Adipose tissue (tissue), 3 donors: ENCODE measurements around the gene CORO1C. TPM values are rescaled to one million over a fixed set of nuclear protein-coding genes. Genes with fewer than 3 reads are reported as not detected.

ENCODE experiments used
- H3K27ac ChIP-seq: one replicate; pipeline ENCODE4 v1.5.1; 2013; ENCODE audit warnings: low read depth, low read length
- WGBS, 3 donors: extraction: QIAGEN DNeasy Blood & Tissue Kit; methylation state at CpG; one replicate each; pipeline ENCODE4 v1.1.7; 2013; 5-methylcytosine and 5-hydroxymethylcytosine counted together
- polyA plus RNA-seq, 3 donors: library from polyadenylated mRNA; stranded (reverse); fragments of 200-250 nt; gene quantifications; one replicate each; pipeline ENCODE4 v1.2.3, GENCODE V29; 2013
- donor health status: healthy with polysubstance abuse.
- donor health status: Bipolar disorder and iron deficiency.
- donor health status: healthy.

Gene CORO1C
- polyA plus RNA-seq, 3 donors = 11.6 to 72.0 (median 53.3) TPM

- H3K27ac ChIP-seq = no peak overlapping the region
- WGBS, 3 donors = 31 to 54% (median 40%) methylated on average over 1 of the region's 1 CpG
Measured at GRCh38 chr12:108709697-108710096, 21.6 kb downstream of the CORO1C start.

- WGBS, 3 donors = 59 to 88% (median 77%) methylated on average over 5 of the region's 5 CpGs
Measured at GRCh38 chr12:108704527-108704926, 26.8 kb downstream of the CORO1C start.

GRCh38 chr12:108702595-108703320 is 28.6 kb downstream of the CORO1C start:
- WGBS, 3 donors = 66 to 85% (median 68%) methylated on average over 10 of the region's 10 CpGs

More at GRCh38 chr12:108704527-108704926, 26.8 kb downstream of the CORO1C start:
- no peak overlapping the region for H3K27ac ChIP-seq

GRCh38 chr12:108701779-108702441 is 29.4 kb downstream of the CORO1C start:
- H3K27ac ChIP-seq = no peak overlapping the region
- WGBS, 3 donors = 29 to 57% (median 40%) methylated on average over 5 of the region's 5 CpGs

More at GRCh38 chr12:108702595-108703320, 28.6 kb downstream of the CORO1C start:
- no peak overlapping the region for H3K27ac ChIP-seq

- 68 to 91% (median 72%) methylated on average over 12 of the region's 12 CpGs for WGBS, 3 donors
- no peak overlapping the region for H3K27ac ChIP-seq
Measured at GRCh38 chr12:108700833-108701541, 30.3 kb downstream of the CORO1C start.

GRCh38 chr12:108699955-108700563 is 31.3 kb downstream of the CORO1C start:
- H3K27ac ChIP-seq = no peak overlapping the region
- 35 to 72% (median 46%) methylated on average over 3 of the region's 3 CpGs for WGBS, 3 donors

- 88 to 98% (median 89%) methylated on average over 1 of the region's 1 CpG for WGBS, 3 donors
- H3K27ac ChIP-seq = no peak overlapping the region
Measured at GRCh38 chr12:108697905-108698304, 33.4 kb downstream of the CORO1C start.

- H3K27ac ChIP-seq = no peak overlapping the region
- 63 to 83% (median 70%) methylated on average over 2 of the region's 2 CpGs for WGBS, 3 donors
Measured at GRCh38 chr12:108696996-108697290, 34.4 kb downstream of the CORO1C start.

GRCh38 chr12:108696111-108696995 is 35.0 kb downstream of the CORO1C start:
- WGBS, 3 donors = 29 to 81% (median 43%) methylated on average over 9 of the region's 9 CpGs
- H3K27ac ChIP-seq = no peak overlapping the region

- WGBS, 3 donors = 65 to 90% (median 89%) methylated on average over 2 of the region's 2 CpGs
- no peak overlapping the region for H3K27ac ChIP-seq
Measured at GRCh38 chr12:108694812-108695278, 36.5 kb downstream of the CORO1C start.

GRCh38 chr12:108693751-108694150 is 37.6 kb downstream of the CORO1C start:
- 90 to 96% (median 95%) methylated on average over 6 of the region's 6 CpGs for WGBS, 3 donors
- H3K27ac ChIP-seq = no peak overlapping the region

GRCh38 chr12:108693186-108693730 is 38.1 kb downstream of the CORO1C start:
- no peak overlapping the region for H3K27ac ChIP-seq
- WGBS, 3 donors = 87 to 96% (median 94%) methylated on average over 6 of the region's 6 CpGs

- 21 to 59% (median 27%) methylated on average over 7 to 9 of the region's 9 CpGs for WGBS, 3 donors
- peak overlapping the region; percentile 22 for H3K27ac ChIP-seq
Measured at GRCh38 chr12:108691998-108692808, 39.1 kb downstream of the CORO1C start.

- WGBS, 3 donors = 6 to 17% (median 6%) methylated on average over 13 of the region's 13 CpGs
Measured at GRCh38 chr12:108691175-108691997, 39.9 kb downstream of the CORO1C start.

GRCh38 chr12:108690542-108691174 is 40.7 kb downstream of the CORO1C start:
- WGBS, 3 donors = 40 to 70% (median 50%) methylated on average over 4 of the region's 4 CpGs
- peak overlapping the region; percentile 91 for H3K27ac ChIP-seq

More at GRCh38 chr12:108691175-108691997, 39.9 kb downstream of the CORO1C start:
- peak overlapping the region; percentile 91 for H3K27ac ChIP-seq

GRCh38 chr12:108690191-108690518 is 41.2 kb downstream of the CORO1C start:
- H3K27ac ChIP-seq = no peak overlapping the region
